ENCODE data around the gene CD300E. TPM values are rescaled to one million over a fixed set of nuclear protein-coding genes. Genes with fewer than 3 reads are reported as not detected.
A peak's percentile ranks its signal among the peaks of the same experiment; 100 is the strongest.

The CD300E gene
- total RNA-seq, 1 donor from 2014 or later: not detected

DNA sequence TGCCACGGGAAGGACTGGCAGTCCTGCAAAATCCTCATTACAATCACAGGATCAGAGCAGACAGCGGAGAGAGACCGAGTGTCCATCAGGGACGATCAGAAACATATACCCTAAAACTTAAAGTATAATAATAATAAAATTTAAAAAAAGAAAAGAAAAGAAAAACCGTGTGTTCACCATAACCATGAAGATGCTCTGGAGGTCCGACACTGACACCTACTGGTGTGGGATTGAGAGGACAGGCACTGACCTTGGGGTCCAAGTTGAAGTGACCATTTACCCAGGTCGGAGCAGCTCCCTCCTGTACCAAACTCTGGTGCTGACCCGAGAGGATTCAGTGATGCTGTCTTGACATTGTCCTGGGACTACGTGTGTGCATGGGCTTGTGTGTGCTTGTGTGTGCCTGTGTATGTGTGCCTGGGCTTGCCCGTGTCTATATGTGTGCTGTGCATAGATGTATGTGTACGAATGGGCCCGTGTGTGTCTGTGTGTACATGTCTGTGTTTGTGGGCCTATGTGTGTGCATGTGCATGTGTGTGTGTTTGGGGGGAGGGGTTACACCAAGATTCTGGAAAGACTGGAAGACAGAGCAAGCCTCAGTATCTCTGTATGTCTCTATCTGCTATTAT, 21.5 kb downstream of the CD300E start:
- Mint-ChIP-seq H3K27ac (no peak overlapping the region), H3K4me1 (peaks cover 14% of the 10 kb centered on the region), H3K36me3 (ENCODE audit: low read depth) (no peaks in the 10 kb centered on the region), H3K9me3 (no peaks in the 10 kb centered on the region), H3K4me3 (no peak overlapping the region), H3K27me3 (peaks cover 28% of the 10 kb centered on the region)
- intact Hi-C loops (cut with micrococcal nuclease): loop anchor here (5.0 kb wide), 1 partner anchor 225 kb away; no protein-coding TSS in a partner anchor
- peak; percentile 78 for DNase-seq

DNA sequence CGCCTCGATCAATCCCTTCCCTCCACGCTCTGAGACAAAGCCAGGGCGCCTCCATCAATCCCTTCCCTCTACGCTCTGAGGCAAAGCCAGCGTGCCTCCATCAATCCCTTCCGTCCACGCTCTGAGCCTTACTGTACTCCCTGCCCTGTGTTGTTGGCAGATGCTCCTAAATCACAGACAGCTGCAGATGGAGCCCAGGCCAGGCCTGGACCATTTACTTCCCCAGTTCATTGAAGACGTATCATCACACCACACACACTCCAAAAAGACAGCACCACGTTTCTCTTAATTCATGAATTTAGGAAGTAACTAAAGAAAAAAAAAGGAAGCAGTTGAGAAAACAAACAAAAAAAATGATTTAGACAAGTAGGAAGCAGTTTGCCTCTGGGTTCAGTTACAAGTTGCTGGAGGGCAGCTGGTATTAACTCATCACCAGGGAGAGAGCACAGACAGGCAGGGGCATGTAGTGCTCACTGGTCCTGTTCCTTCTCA, 24.0 kb downstream of the CD300E start:
- Mint-ChIP-seq H3K27me3 (peaks cover 38% of the 10 kb centered on the region), H3K27ac (no peak overlapping the region), H3K36me3 (ENCODE audit: low read depth) (no peaks in the 10 kb centered on the region), H3K4me3 (no peak overlapping the region), H3K4me1 (peaks cover 14% of the 10 kb centered on the region), H3K9me3 (no peaks in the 10 kb centered on the region)
- intact Hi-C loops (cut with micrococcal nuclease): no loop called here
- no peak for DNase-seq

DNA sequence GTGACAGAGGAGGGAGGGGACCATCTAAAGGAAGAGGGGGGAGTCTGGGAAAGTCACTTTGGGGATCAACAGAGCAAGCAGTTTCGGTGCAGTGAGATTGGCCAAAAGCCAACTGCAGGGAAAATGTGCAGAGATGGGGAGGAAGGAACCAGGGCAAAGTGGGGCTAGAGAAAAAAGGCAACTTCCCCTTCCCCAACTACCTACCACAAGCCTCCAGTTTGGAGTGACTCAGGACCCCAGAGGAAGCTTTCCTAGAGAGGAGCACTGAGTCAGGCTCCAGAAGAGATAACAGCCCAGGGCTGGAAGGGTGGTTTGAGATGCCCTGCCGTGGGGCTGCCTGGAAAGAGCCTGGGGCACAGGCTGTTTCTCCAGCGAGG, 24.5 kb downstream of the CD300E start:
- Mint-ChIP-seq H3K9me3 (no peaks in the 10 kb centered on the region), H3K27ac (no peak overlapping the region), H3K4me3 (no peak overlapping the region), H3K27me3 (peaks cover 38% of the 10 kb centered on the region), H3K4me1 (peaks cover 14% of the 10 kb centered on the region), H3K36me3 (ENCODE audit: low read depth) (no peaks in the 10 kb centered on the region)
- no peak for DNase-seq
- intact Hi-C loops (cut with micrococcal nuclease): no loop called here

DNA sequence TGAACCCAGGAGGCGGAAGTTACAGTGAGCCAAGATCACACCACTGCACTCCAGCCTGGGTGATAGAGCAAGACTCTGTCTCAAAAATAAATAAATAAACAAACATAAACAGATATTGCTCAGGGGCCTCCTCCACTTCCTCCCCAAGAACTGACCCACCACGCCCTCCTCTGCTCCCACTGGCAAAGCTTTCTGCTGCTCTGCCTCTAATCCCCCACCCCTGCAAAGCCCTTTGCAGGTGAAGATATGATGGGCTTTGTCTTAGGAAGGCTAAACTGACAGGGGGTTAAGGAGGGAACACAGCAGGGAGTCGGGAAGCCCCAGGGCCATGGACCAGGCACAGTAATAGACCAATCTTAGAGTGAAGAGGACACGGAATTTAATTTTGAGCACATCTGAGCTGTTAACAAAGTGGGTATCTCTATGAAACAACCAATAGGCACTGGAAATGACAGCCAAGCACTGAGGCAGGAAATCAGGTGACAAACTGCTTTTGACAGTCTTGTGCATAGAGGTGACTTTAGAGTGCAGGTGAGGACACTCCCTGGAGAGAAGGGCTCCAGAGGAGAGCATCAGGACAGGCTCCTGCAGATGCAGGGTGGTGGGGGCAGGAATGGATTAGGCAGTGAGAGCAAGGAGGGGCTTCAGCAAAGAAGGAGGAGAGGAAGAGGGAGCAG, 25.1 kb downstream of the CD300E start:
- Mint-ChIP-seq H3K4me1 (peaks cover 14% of the 10 kb centered on the region), H3K27ac (no peak overlapping the region), H3K4me3 (no peak overlapping the region), H3K36me3 (ENCODE audit: low read depth) (no peaks in the 10 kb centered on the region), H3K9me3 (no peaks in the 10 kb centered on the region), H3K27me3 (peaks cover 36% of the 10 kb centered on the region)
- intact Hi-C loops (cut with micrococcal nuclease): no loop called here
- no peak for DNase-seq

GRCh38 chr17:74597069-74597790, 26.3 kb downstream of the CD300E start:
- Mint-ChIP-seq H3K4me1 (peaks cover 13% of the 10 kb centered on the region), H3K36me3 (ENCODE audit: low read depth) (no peaks in the 10 kb centered on the region), H3K9me3 (no peaks in the 10 kb centered on the region), H3K4me3 (no peak overlapping the region), H3K27me3 (peaks cover 42% of the 10 kb centered on the region), H3K27ac (no peak overlapping the region)
- no peak for DNase-seq
- intact Hi-C loops (cut with micrococcal nuclease): no loop called here

- H3K9me3 Mint-ChIP-seq: no peaks in the 10 kb centered on the region
- H3K4me3 Mint-ChIP-seq: no peak overlapping the region
- peaks cover 30% of the 10 kb centered on the region for H3K27me3 Mint-ChIP-seq
- DNase-seq: no peak
- no peak overlapping the region for H3K27ac Mint-ChIP-seq
- intact Hi-C loops (cut with micrococcal nuclease): no loop called here
- peaks cover 15% of the 10 kb centered on the region for H3K4me1 Mint-ChIP-seq
- no peaks in the 10 kb centered on the region for H3K36me3 Mint-ChIP-seq (ENCODE audit: low read depth)
Observed at GRCh38 chr17:74595037-74595750, 28.3 kb downstream of the CD300E start.

DNA sequence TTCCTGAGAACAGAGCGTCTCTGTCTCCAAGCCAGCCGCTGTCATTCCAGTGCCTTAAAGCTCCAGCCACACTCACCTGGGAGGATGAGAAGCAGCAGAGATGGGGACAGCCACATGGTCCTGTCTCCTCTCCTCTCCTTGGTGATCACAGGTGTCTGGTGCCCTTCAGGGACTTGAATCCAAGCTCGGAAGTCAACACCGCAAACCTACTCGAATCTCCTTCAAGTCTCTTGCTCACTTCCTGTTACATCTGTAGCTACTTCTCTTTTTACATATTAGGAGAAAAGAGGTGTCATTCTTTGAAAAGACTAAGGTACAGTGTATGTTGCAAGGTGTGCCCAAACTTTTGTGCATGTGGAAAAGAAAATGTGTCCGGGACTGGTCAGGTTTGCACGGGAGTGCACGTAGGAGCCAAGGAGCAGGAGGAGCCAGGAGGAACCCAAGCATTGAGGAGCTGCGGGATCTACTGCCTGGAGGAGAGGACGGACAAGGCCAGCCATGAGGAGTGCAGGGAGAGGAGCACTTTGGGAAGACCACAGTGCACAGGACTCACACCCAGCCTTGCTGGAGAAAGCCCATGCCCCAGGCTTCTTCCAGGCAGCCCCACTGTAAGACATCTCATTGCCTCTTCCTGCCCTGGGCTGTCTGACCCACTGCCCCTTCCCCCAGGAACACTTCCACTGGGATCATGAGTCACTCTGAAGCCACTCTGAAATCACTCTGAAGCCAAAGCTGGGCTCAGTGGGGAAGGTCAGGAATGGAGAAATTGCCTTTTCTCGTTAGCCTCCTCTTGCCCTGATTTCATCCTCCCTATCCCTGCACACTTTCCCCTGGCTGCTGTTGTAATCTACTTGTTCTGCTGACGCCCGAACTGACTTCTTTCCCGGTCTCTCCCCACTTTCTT, 31.2 kb downstream of the CD300E start, which contains the start of gene CD300LD:
Gene CD300LD (minus strand): TSS at position 197 of the 904 bp plus-strand sequence. CDS start 81 bp downstream, at position 116.
- intact Hi-C loops (cut with micrococcal nuclease): no loop called here
- no peaks in the 10 kb centered on the region for H3K36me3 Mint-ChIP-seq (ENCODE audit: low read depth)
- peaks cover 29% of the 10 kb centered on the region for H3K27me3 Mint-ChIP-seq
- no peaks in the 10 kb centered on the region for H3K9me3 Mint-ChIP-seq
- peak; percentile 63 for DNase-seq
- H3K4me1 Mint-ChIP-seq: peaks cover 8% of the 10 kb centered on the region
- H3K4me3 Mint-ChIP-seq: no peak within 1 kb of the TSS
- no peak within 1 kb of the TSS for H3K27ac Mint-ChIP-seq

GRCh38 chr17:74591503-74591902, 32.0 kb downstream of the CD300E start:
- Mint-ChIP-seq H3K4me3 (no peak overlapping the region), H3K27me3 (peaks cover 26% of the 10 kb centered on the region), H3K4me1 (peaks cover 8% of the 10 kb centered on the region), H3K36me3 (ENCODE audit: low read depth) (no peaks in the 10 kb centered on the region), H3K27ac (no peak overlapping the region), H3K9me3 (no peaks in the 10 kb centered on the region)
- no peak for DNase-seq
- intact Hi-C loops (cut with micrococcal nuclease): no loop called here

GRCh38 chr17:74585711-74586110, 37.8 kb downstream of the CD300E start:
- DNase-seq: no peak
- H3K27me3 Mint-ChIP-seq: peaks cover 14% of the 10 kb centered on the region
- H3K4me1 Mint-ChIP-seq: no peaks in the 10 kb centered on the region
- H3K9me3 Mint-ChIP-seq: peaks cover 3% of the 10 kb centered on the region
- H3K4me3 Mint-ChIP-seq: no peak overlapping the region
- H3K36me3 Mint-ChIP-seq (ENCODE audit: low read depth): no peaks in the 10 kb centered on the region
- H3K27ac Mint-ChIP-seq: no peak overlapping the region
- intact Hi-C loops (cut with micrococcal nuclease): no loop called here

GRCh38 chr17:74584292-74585060, 39.1 kb downstream of the CD300E start:
- Mint-ChIP-seq H3K9me3 (peaks cover 8% of the 10 kb centered on the region), H3K27me3 (peaks cover 10% of the 10 kb centered on the region), H3K4me1 (peaks cover 4% of the 10 kb centered on the region)

GRCh38 chr17:74582633-74583032, 40.9 kb downstream of the CD300E start:
- intact Hi-C loops (cut with micrococcal nuclease): no loop called here
- Mint-ChIP-seq H3K4me1 (peaks cover 7% of the 10 kb centered on the region), H3K9me3 (peaks cover 16% of the 10 kb centered on the region), H3K27ac (no peak overlapping the region), H3K36me3 (ENCODE audit: low read depth) (no peaks in the 10 kb centered on the region), H3K4me3 (no peak overlapping the region), H3K27me3 (no peaks in the 10 kb centered on the region)
- DNase-seq: no peak

More at GRCh38 chr17:74584292-74585060, 39.1 kb downstream of the CD300E start:
- Mint-ChIP-seq H3K36me3 (ENCODE audit: low read depth) (no peaks in the 10 kb centered on the region), H3K4me3 (no peak overlapping the region), H3K27ac (no peak overlapping the region)
- intact Hi-C loops (cut with micrococcal nuclease): no loop called here
- DNase-seq: no peak

DNA sequence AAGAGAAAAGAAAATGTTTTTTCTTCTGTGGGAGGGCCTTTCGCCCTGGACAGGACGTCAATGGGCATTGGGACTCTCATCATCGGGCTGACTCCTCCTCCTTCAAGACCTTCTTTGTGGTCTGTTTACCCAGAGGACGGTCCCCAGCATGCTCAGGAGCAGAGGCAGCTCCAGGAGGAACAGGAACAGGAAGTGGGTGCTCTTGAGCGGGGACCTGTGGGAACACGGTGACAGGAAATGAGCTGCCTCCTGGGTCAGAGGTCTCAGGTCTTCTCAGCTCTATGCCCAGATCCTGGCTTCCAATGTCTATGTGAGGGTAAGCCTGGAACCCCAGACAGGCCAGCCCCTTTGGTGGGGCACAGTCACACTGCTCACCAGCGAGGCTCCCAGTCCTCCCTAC, 43.6 kb downstream of the CD300E start:
- DNase-seq: no peak
- intact Hi-C loops (cut with micrococcal nuclease): no loop called here
- peaks cover 16% of the 10 kb centered on the region for H3K9me3 Mint-ChIP-seq
- H3K4me3 Mint-ChIP-seq: no peak overlapping the region
- peaks cover 7% of the 10 kb centered on the region for H3K4me1 Mint-ChIP-seq
- H3K27me3 Mint-ChIP-seq: peaks cover 4% of the 10 kb centered on the region
- H3K36me3 Mint-ChIP-seq (ENCODE audit: low read depth): no peaks in the 10 kb centered on the region
- H3K27ac Mint-ChIP-seq: no peak overlapping the region

All from activated CD4-positive, alpha-beta T cell treated with anti-CD3 and anti-CD28 coated beads, Interleukin-2, amount 10 ng/mL, durations not matched to agents 24 days and 14 days (primary cell).